GM19043 (cell line): ENCODE measurements around the gene SRSF2.
"Not testable (repeated sequence)": the region's sequence is repeated elsewhere in the genome, so short reads cannot be mapped to it uniquely, and the experiment has no call there.

Experiments used
- ATAC-seq: cut with Tn5 transposase; IDR thresholded peaks from one replicate; pipeline ENCODE4 v1.9.1; 2021; ENCODE audit warnings: low read depth; ENCODE audit not compliant: unreplicated experiment

SRSF2 gene

GRCh38 chr17:76702941-76703637 lies 34.0 kb downstream of the SRSF2 start:
- no peak for ATAC-seq

GRCh38 chr17:76702076-76702475 lies 35.1 kb downstream of the SRSF2 start:
- ATAC-seq = no peak

GRCh38 chr17:76701471-76701967 lies 35.6 kb downstream of the SRSF2 start:
- ATAC-seq = no peak

- ATAC-seq = no peak
Observed at GRCh38 chr17:76700617-76701470, 36.3 kb downstream of the SRSF2 start.

GRCh38 chr17:76700270-76700616 lies 36.9 kb downstream of the SRSF2 start:
- ATAC-seq = no peak

GRCh38 chr17:76698466-76698977 lies 38.6 kb downstream of the SRSF2 start:
- ATAC-seq = not testable (repeated sequence)

- ATAC-seq = no peak
Observed at GRCh38 chr17:76697702-76698465, 39.2 kb downstream of the SRSF2 start.

- ATAC-seq = no peak
Observed at GRCh38 chr17:76696763-76697701, 40.1 kb downstream of the SRSF2 start.

- no peak for ATAC-seq
Observed at GRCh38 chr17:76695059-76695831, 41.9 kb downstream of the SRSF2 start.

- no peak for ATAC-seq
Observed at GRCh38 chr17:76691379-76692191, 45.5 kb downstream of the SRSF2 start.

- no peak for ATAC-seq
Observed at GRCh38 chr17:76690596-76691280, 46.4 kb downstream of the SRSF2 start.

GRCh38 chr17:76689859-76690258 lies 47.3 kb downstream of the SRSF2 start:
- ATAC-seq = no peak

- no peak for ATAC-seq
Observed at GRCh38 chr17:76688165-76688622, 48.9 kb downstream of the SRSF2 start.

GRCh38 chr17:76687298-76688164 lies 49.6 kb downstream of the SRSF2 start:
- ATAC-seq = no peak

GRCh38 chr17:76686538-76687297 lies 50.4 kb downstream of the SRSF2 start:
- no peak for ATAC-seq

GRCh38 chr17:76685846-76686245 lies 51.3 kb downstream of the SRSF2 start:
- ATAC-seq = no peak
